HUES64 (cell line): ENCODE data around the gene NAV3.

Source experiments
- H3K27ac ChIP-seq: 2 replicates; pipeline ENCODE4 v1.7.0; 2013; ENCODE audit warnings: low read depth, low read length, inconsistent platforms
- H3K27me3 ChIP-seq: 2 replicates; pipeline ENCODE4 v1.6.1; 2013; ENCODE audit warnings: mild to moderate bottlenecking, low read length; ENCODE audit not compliant: insufficient read depth
- H3K36me3 ChIP-seq: 2 replicates; pipeline ENCODE4 v1.6.1; 2013; ENCODE audit warnings: mild to moderate bottlenecking, low read length; ENCODE audit not compliant: insufficient read depth
- H3K4me1 ChIP-seq: 2 replicates; pipeline ENCODE4 v1.6.1; 2013; ENCODE audit warnings: mild to moderate bottlenecking, low read length, moderate library complexity; ENCODE audit not compliant: insufficient read depth
- H3K4me3 ChIP-seq: 2 replicates; pipeline ENCODE4 v1.5.1; 2013; ENCODE audit warnings: mild to moderate bottlenecking, low read length, moderate library complexity
- H3K9ac ChIP-seq: 2 replicates; pipeline ENCODE4 v1.6.1; 2013; ENCODE audit warnings: mild to moderate bottlenecking, low read depth, low read length
- H3K9me3 ChIP-seq: 2 replicates; pipeline ENCODE4 v1.6.1; 2013; ENCODE audit warnings: low read depth, low read length; ENCODE audit not compliant: insufficient read depth
- WGBS: fragments of 150-250, 120-280 bp; methylation state at CpG from one replicate; pipeline ENCODE4 v1.1.7; 2013; ENCODE audit warnings: missing lambda C conversion rate; 5-methylcytosine and 5-hydroxymethylcytosine counted together

The NAV3 gene

GRCh38 chr12:78167510-78167909 lies 336.8 kb downstream of the NAV3 start:
- Histone ChIP-seq H3K4me1 (no peaks in the 10 kb centered on the region), H3K9ac (no peak overlapping the region), H3K27me3 (no peaks in the 10 kb centered on the region), H3K27ac (no peak overlapping the region), H3K4me3 (no peak overlapping the region), H3K9me3 (no peaks in the 10 kb centered on the region), H3K36me3 (no peaks in the 10 kb centered on the region)
- WGBS = 100% methylated on average over 3 of the region's 3 CpGs

DNA sequence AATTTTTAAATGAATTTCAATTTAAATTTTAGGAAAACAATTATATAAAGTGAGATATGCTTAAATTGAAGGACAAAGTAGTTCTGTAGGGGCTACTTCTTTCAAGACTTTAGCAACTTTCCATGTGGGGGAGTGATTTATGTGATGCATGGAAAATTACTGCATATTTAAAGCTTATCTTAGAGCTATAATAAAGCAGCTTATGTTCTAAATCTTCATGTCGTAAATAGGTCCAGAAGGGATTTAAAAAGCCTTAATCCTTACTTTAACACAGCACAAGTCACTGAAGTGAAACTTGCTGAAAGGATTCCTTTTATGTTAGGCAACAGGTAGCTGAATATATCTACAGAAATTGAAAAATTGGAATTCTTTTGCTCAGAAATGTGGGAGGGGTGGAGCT lies 340.4 kb downstream of the NAV3 start:
- no peak overlapping the region for H3K27ac ChIP-seq
- no peak overlapping the region for H3K9ac ChIP-seq
- H3K4me3 ChIP-seq = no peak overlapping the region
- no peaks in the 10 kb centered on the region; the same call in 1 of the 2 replicates for H3K36me3 ChIP-seq
- H3K4me1 ChIP-seq = no peaks in the 10 kb centered on the region
- no peaks in the 10 kb centered on the region for H3K9me3 ChIP-seq
- H3K27me3 ChIP-seq = no peaks in the 10 kb centered on the region
- no CpG with 5 or more reads among the region's 1 CpG for WGBS

DNA sequence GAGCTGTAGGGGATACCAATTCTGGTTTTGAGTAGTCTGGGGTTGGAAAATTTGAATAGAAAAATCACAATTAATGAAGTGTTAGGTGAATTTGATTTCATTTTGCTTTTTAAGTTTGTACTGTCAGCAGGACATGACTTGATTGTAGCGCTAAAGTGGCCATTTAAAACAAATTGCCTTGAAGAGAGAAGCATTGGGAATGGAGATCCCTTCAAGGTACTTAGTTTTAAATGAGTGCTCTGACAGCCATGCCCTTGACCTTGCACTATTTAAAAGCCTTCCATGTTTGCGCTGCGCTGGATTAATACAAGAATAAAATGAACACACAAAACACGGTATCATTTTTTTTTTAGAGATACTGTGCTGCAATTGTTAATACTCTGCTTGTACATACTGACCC lies 345.9 kb downstream of the NAV3 start:
- no peaks in the 10 kb centered on the region; the same call in 1 of the 2 replicates for H3K36me3 ChIP-seq
- H3K9ac ChIP-seq = no peak overlapping the region
- 92% methylated on average over 4 of the region's 4 CpGs for WGBS
- H3K27ac ChIP-seq = no peak overlapping the region
- no peaks in the 10 kb centered on the region for H3K27me3 ChIP-seq
- no peaks in the 10 kb centered on the region for H3K4me1 ChIP-seq
- no peaks in the 10 kb centered on the region for H3K9me3 ChIP-seq
- H3K4me3 ChIP-seq = no peak overlapping the region

DNA sequence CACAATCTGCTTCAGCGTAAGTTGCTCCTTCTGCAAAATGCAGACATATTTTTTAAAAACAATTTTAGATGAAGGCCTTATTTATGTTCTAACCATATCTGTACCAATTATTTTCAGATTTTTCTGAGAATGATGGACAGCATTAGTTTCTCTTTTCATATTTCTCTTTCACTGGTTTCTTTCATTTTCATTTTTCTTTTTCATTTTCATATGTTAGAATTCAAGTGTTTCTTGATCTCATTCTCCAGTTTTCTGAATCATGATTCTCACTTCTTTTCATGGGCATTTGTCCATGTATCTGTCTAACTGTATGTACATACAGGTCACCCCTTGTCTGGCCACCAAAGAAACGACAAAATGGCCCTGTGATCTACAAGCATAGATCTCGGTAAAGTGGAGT lies 346.6 kb downstream of the NAV3 start:
- WGBS = 92% methylated on average over 3 of the region's 3 CpGs
- Histone ChIP-seq H3K36me3 (no peaks in the 10 kb centered on the region; the same call in 1 of the 2 replicates), H3K4me1 (no peaks in the 10 kb centered on the region), H3K27me3 (no peaks in the 10 kb centered on the region), H3K4me3 (no peak overlapping the region), H3K9me3 (no peaks in the 10 kb centered on the region), H3K9ac (no peak overlapping the region), H3K27ac (no peak overlapping the region)

GRCh38 chr12:78179346-78179745 lies 348.7 kb downstream of the NAV3 start:
- Histone ChIP-seq H3K4me1 (no peaks in the 10 kb centered on the region), H3K9me3 (no peaks in the 10 kb centered on the region), H3K27ac (no peak overlapping the region), H3K27me3 (no peaks in the 10 kb centered on the region), H3K9ac (no peak overlapping the region), H3K36me3 (no peaks in the 10 kb centered on the region; the same call in 1 of the 2 replicates), H3K4me3 (no peak overlapping the region)
- 93% methylated on average over 6 of the region's 6 CpGs for WGBS

DNA sequence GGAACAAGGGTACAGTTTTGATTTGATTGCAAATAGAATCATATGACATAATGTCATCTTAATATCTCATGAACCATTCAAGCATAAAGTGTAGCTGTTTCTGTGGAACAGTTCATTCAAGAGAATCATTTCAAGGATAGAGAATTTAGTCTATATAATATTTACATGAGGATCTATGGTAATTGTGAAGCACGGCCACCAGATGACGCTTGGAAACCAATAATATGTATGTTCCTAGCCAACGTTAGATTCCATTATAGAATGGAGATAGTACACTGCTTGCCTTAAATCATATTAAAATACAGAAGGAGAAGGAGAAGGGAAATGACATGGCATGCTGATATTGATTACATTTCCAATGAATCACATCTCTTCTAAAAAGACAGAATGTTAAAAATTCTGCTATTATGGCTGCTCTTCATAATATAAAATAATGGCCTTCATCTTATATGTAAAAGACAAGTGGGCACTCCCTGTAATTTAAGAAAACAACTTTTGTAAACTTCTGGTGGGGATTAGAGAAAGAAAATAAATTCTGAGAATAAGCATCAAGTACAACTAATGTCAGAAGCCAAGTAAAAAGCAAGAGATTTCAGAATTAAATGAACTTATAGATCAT lies 351.0 kb downstream of the NAV3 start:
- Histone ChIP-seq H3K4me3 (no peak overlapping the region), H3K9ac (no peak overlapping the region), H3K9me3 (no peaks in the 10 kb centered on the region), H3K27ac (no peak overlapping the region), H3K4me1 (peaks cover 4% of the 10 kb centered on the region), H3K36me3 (no peaks in the 10 kb centered on the region; the same call in 1 of the 2 replicates), H3K27me3 (no peaks in the 10 kb centered on the region)
- WGBS = 81% methylated on average over 3 of the region's 3 CpGs

- Histone ChIP-seq H3K4me3 (no peak overlapping the region), H3K4me1 (peaks cover 21% of the 10 kb centered on the region), H3K36me3 (no peaks in the 10 kb centered on the region; the same call in 1 of the 2 replicates), H3K27me3 (no peaks in the 10 kb centered on the region), H3K9ac (no peak overlapping the region), H3K9me3 (no peaks in the 10 kb centered on the region), H3K27ac (no peak overlapping the region)
These were observed 353.1 kb downstream of the NAV3 start for GRCh38 chr12:78183824-78184223.

GRCh38 chr12:78185109-78185508 lies 354.4 kb downstream of the NAV3 start:
- no peaks in the 10 kb centered on the region; the same call in 1 of the 2 replicates for H3K36me3 ChIP-seq
- no peaks in the 10 kb centered on the region for H3K9me3 ChIP-seq
- H3K27me3 ChIP-seq = no peaks in the 10 kb centered on the region
- H3K4me3 ChIP-seq = no peak overlapping the region
- peaks cover 21% of the 10 kb centered on the region for H3K4me1 ChIP-seq
- H3K9ac ChIP-seq = no peak overlapping the region
- H3K27ac ChIP-seq = no peak overlapping the region

- 93% methylated on average over 1 of the region's 2 CpGs for WGBS
- H3K27ac ChIP-seq = no peak overlapping the region
These were observed 355.0 kb downstream of the NAV3 start for GRCh38 chr12:78185651-78186050.

DNA sequence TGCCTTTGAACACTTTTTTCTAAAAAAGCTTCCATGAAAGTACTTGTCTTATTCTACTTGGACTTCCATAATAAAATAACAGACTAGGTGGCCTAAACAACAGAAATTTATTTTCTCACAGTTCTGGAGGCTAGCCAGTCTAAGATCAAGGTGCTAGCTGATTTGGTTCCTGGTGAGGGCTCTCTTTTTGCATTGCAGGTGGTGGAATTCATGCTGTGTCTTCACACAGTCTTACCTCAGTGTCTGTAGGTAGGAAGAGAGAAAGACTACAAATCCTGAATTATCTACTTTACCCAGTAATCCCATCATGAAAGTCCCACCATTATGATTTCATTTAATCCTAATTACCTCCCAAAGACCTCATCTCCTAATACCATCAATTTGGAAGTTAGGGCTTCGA lies 356.0 kb downstream of the NAV3 start:
- Histone ChIP-seq H3K9ac (no peak overlapping the region), H3K9me3 (no peaks in the 10 kb centered on the region), H3K27me3 (no peaks in the 10 kb centered on the region), H3K27ac (no peak overlapping the region), H3K4me3 (no peak overlapping the region), H3K4me1 (peaks cover 21% of the 10 kb centered on the region), H3K36me3 (no peaks in the 10 kb centered on the region; the same call in 1 of the 2 replicates)
- WGBS = 100% methylated on average over 1 of the region's 1 CpG

More at GRCh38 chr12:78185651-78186050, 355.0 kb downstream of the NAV3 start:
- H3K9ac ChIP-seq = no peak overlapping the region
- no peaks in the 10 kb centered on the region; the same call in 1 of the 2 replicates for H3K36me3 ChIP-seq
- H3K4me1 ChIP-seq = peaks cover 21% of the 10 kb centered on the region
- H3K4me3 ChIP-seq = no peak overlapping the region
- no peaks in the 10 kb centered on the region for H3K9me3 ChIP-seq
- H3K27me3 ChIP-seq = no peaks in the 10 kb centered on the region

GRCh38 chr12:78187741-78188140 lies 357.0 kb downstream of the NAV3 start:
- no peak overlapping the region for H3K9ac ChIP-seq
- no peaks in the 10 kb centered on the region for H3K27me3 ChIP-seq
- H3K36me3 ChIP-seq = no peaks in the 10 kb centered on the region
- H3K9me3 ChIP-seq = no peaks in the 10 kb centered on the region
- H3K4me3 ChIP-seq = no peak overlapping the region
- WGBS = 56% methylated on average over 1 of the region's 2 CpGs
- H3K4me1 ChIP-seq = peaks cover 21% of the 10 kb centered on the region
- H3K27ac ChIP-seq = no peak overlapping the region

GRCh38 chr12:78189656-78190055 lies 359.0 kb downstream of the NAV3 start:
- WGBS = no CpG with 5 or more reads among the region's 2 CpGs
- H3K9me3 ChIP-seq = no peaks in the 10 kb centered on the region
- H3K27ac ChIP-seq = no peak overlapping the region
- H3K4me1 ChIP-seq = peaks cover 21% of the 10 kb centered on the region
- H3K27me3 ChIP-seq = no peaks in the 10 kb centered on the region
- no peak overlapping the region for H3K9ac ChIP-seq
- no peak overlapping the region for H3K4me3 ChIP-seq
- H3K36me3 ChIP-seq = no peaks in the 10 kb centered on the region
